Activated CD8-positive, alpha-beta memory T cell treated with anti-CD3 and anti-CD28 coated beads, Interleukin-2, amount 50 U/mL, for 24 hours (primary cell): ENCODE measurements around the gene ARGLU1.
"Not testable (repeated sequence)": the region's sequence is repeated elsewhere in the genome, so short reads cannot be mapped to it uniquely, and the experiment has no call there.

Experiments used
- DNase-seq: peaks from one replicate; pipeline ENCODE4 v3.0.0-alpha.2; 2020; ENCODE audit errors: extremely low read depth

Gene ARGLU1, protein sequence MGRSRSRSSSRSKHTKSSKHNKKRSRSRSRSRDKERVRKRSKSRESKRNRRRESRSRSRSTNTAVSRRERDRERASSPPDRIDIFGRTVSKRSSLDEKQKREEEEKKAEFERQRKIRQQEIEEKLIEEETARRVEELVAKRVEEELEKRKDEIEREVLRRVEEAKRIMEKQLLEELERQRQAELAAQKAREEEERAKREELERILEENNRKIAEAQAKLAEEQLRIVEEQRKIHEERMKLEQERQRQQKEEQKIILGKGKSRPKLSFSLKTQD

DNA sequence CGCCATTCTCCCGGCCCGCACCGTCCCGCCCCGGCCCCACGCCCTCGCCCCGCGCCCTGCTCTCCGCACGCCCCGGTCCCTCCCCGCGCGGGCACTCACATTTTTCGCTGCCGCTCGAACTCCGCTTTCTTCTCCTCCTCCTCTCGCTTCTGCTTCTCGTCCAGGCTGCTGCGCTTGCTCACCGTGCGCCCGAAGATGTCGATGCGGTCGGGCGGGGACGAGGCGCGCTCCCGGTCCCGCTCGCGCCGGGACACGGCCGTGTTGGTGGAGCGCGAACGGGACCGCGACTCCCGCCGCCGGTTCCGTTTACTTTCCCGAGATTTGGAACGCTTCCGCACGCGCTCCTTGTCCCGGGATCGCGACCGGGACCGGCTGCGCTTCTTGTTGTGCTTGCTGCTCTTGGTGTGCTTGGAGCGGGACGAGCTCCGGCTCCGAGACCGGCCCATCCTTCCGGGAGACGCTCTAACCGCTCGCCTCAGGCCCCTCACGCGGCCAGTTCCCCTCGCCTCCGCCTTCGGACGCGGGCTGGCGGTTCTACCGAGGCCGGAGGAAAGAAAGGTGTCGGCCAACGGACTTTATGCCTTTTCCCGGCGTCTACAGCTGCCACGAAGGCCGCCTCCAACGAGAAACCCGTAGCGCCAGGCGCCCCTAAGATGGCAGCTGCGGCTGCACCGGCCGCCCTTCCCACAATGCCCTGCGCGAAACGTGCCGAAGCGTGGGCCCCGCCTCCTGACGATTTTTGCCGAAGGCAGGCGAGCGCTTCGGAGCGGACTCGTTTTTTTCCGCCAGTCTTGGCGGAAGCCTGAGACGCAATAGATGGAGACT lies at the start of gene ARGLU1:
Gene ARGLU1 (minus strand): TSS at position 664 of the 825 bp plus-strand sequence. CDS start 218 bp downstream, at position 446.
- peak; percentile 88 for DNase-seq

DNA sequence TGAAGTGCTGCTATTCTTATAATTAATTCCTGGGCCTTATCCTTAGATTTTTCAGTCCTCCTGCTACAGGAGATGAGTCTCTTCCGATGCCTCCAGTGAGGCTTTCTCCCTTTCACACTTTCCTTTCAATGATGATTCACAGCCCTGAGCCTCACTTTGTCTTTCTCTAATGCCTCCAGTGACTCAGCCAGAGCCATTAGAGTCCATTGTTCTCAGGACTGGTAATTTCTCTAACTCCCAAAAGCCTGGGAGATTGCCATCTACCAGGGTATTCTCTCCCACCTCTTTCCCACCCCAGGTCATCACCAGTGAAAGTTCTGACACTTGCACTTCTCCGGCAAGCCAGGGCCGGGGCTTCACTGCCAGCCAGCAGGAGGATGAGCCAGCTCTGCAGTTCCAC lies 49.6 kb upstream of the ARGLU1 start:
- DNase-seq = no peak

DNA sequence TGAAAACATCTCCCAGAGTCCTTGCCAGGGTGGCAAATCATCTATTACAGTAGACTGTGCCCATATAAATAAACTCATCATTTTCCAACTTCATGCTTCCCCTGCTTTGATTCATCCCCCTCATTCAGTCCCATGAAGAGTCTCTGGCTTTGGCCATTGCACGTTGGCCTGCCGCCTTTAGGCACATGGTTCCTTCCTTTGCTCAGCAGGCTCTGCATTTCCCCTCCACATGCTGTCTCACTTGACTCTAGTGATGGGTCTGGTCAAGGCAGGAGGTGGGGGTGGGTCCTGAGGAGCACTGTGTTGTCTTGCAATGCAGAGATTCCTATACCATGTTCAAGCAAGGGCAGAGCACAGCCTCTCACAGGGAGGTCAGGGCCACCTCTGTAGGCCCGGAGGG lies 48.8 kb upstream of the ARGLU1 start:
- DNase-seq = no peak

DNA sequence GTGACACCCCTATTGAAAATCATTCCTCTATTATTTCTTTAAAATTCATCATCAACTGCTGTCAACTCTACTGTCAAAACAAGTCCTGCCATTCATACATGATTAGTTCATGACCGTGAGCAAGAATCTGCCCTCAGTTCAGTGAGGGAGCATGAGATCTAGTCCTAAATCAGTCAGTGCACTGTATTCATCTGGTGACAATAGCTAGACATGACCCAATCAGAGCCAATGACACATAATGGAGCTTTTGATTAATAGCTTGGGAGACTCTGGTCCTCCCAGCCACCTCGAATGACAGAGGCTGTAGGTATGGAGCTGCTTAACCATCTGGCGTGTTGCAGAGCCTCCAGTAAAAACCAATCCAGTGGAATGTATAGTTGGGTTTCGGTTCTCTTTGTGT lies 46.9 kb upstream of the ARGLU1 start:
- DNase-seq = no peak

DNA sequence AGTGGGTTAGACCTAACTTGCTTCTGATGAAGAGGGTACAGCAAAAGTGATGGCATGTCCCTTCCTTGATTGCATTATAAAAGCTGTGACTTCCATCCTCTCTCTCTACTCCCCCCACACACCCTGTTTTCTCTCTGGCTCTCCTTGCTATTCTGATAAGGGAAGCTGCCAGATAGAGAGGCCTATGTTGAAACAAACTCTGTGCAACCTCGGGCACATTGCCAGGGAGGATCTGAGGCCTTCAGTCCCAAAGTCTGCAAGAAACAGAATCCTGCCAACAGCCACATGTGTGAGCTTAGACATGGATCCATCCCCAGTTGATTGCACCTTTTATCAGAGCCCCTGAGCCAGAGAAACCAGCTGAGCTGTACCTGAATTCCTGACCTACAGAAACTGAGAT lies 44.8 kb upstream of the ARGLU1 start:
- no peak for DNase-seq

DNA sequence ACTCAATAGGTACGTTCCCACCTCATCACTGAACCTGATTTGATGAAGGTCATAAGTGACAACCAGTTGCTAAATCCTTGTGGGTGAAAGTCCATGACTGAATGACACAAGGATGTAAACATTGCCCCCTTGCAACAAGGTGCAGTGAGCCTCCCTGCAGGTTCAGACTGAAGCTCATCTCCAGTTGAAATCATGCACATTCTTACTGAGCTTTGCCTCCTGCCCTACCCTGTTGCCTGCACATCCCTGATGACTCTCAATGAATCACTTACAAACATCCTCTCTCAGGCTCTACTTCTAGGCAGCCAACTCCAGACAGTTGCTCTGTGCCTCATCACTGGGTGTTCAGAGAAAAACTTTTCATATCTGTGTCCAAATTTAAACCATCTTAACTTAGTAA lies 42.5 kb upstream of the ARGLU1 start:
- no peak for DNase-seq

DNA sequence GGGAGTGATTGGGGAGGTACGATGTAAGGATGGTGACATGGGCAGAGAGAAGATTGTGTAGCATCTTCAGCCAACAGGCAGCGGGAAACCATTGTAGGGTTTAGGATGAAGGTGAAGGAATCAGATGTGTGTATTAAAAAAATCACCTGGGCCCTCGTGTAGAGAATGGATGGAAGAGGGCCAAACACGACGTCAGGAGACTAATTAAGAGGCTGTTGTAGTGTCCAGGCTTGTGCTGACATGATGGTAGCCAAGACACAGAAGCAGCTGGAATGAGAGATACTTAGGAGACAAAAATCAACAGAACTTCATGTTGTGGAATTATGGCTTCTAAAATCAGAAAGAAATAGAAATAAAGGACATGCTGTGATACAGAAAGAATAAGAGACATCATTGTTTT lies 41.2 kb upstream of the ARGLU1 start:
- no peak for DNase-seq

DNA sequence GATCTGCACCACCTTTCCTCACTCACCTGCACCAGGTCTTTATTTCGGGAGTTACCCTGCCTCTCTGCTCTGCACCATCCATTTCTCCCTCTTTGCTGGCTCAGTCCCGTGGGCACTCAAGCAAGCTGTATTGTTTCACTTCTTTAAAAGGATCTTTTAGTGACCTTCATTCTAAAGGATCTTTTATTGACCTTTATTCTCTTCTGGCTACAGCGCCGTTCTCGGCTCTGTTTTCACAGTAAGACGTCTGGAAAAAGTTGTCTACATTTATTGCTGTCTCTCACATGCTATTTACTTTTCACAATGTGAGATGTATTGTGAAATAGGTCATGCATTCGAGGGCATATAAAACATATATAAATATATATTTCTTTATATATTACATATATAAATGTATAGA lies 35.6 kb upstream of the ARGLU1 start:
- DNase-seq = no peak

DNA sequence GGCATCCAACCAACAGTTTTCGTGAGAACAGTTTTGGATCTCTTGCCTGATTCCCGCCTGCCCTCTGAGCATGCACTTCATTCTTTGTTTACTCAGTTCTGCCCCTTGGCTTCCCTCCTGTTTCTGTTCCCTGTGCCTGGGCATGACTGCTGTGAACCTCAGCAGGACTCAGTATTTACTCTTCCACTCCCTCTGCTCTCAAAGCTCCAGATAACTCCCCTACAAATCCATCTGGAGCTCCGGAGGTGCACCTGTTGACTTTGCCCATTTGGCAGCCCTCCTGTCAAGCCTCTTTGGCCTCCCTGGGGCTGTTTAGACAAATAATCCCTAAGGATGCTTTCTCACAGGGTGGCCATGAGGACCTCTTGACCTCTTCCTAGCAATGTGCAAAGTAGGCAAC lies 34.2 kb upstream of the ARGLU1 start:
- DNase-seq = no peak

DNA sequence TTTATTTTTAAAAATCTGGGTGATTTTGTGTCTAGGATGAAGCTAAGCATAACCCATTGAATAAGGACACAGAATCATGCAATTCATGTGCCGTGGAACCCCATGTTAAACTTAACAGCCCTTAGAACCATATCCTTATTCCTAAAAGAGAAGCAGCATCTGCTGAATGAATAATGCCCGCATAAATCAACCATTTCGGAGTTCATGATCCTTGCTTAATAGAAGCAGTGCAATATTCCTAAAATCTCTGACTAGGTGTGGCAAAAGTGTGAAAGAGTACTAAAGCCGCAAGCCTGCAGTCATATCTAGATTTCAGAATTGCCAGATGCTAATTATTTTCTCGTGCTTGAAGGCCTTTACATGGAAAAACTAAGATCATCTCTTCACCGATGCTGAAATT lies 33.6 kb upstream of the ARGLU1 start:
- no peak for DNase-seq

DNA sequence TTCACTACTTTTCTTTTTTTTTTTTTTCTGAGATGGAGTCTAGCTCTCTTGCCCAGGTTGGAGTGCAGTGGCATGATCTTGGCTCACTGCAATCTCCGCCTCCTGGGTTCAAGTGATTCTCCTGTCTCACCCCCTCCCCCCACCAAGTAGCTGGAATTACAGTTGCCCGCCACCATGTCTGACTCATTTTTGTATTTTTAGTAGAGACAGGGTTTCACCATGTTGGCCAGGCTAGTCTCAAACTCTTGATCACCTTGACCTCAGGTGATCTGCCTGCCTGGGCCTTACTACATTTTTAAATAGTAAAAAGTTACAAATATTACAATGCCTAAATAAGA lies 32.8 kb upstream of the ARGLU1 start:
- DNase-seq = not testable (repeated sequence)

DNA sequence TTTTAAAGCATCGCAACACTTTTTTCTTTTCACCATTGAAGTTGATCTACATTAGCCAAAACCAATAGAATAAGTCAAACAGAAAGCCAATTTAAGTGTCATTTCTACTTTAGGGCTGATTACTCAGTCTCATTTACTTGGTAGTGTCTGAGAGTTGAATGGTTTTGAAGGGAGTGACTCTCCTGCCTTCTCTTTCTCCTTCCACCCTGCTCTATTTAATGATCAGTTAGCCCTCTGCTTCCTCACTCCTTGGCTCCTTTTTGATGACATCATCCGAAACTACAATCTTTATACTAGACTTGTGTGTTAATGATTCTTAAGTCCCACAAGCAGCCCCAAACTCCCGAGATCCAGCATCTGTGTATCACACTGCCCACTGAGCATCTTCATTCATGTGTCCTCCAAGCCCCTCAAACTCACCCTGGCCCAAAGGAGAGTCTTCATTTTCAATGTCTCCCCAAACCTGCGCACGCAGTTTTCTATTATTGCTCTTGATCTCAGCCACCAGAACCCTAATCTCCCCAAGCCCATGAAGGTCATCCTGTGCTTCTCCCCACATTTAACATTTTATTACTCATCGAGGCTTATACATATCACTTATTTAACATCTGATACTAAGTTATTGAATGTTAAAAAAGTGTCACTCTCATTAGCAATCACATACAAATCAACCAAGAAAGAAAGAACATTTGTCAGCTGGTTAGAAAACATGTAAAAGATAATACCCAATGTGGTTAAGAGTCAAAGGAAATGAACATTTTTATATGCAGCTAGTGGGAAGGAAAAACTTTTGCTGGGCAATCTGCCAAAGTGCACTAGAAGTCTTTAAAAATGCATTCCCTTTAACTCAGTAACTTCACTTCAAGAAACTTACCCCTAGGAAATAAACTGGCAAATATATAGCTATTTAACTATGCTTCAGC lies 32.2 kb upstream of the ARGLU1 start:
- no peak for DNase-seq

DNA sequence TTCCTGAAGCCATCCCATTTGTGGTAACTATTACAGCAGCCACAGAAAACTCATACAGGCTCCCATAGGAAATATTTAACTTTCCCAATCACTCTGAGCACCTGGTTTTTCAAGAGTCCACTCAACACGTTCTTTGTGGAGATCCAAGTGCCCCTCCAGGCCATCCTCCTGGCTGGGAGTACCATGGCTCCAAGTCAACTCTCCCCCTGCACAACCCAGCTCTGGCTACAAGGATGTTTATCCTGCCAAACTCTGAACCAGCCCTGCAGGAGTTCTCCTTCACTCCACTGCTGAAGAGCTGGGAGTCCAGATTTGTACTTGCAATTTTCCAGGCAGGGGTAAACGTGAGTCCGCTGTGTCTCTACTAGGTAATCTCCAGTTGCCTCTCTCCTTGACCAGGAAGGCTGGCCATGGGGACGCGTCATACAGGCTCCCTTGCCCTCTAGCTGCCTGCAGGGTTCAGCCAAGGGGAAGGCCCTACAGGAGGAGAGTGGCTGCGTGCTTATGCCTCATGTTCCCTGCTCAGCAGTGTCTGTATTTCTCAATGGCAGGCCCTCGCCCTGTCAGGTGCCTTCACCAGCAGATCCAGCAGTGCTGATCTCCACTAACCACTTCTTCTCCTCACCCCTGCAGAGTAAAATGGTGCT lies 29.9 kb upstream of the ARGLU1 start:
- no peak for DNase-seq

DNA sequence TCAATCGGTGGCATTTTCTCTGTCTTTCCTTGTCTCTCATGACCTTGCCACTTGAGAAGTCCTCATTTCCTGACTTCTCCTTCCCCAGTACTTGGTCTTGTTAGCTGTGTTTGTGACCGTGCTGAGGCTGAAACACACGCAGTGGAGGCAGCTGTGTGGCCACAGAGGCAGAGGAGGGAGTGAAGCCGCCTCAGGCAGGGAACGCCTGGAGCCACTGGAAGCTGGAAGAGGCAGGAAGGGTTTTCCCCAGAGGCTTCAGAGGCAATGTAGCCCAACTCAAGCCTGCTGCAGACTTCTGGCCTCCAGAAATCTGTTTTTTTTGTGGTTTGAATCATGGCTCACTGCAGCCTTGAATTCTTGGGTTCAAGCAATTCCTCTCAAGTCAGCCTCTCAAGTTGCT lies 29.2 kb upstream of the ARGLU1 start:
- DNase-seq = no peak

DNA sequence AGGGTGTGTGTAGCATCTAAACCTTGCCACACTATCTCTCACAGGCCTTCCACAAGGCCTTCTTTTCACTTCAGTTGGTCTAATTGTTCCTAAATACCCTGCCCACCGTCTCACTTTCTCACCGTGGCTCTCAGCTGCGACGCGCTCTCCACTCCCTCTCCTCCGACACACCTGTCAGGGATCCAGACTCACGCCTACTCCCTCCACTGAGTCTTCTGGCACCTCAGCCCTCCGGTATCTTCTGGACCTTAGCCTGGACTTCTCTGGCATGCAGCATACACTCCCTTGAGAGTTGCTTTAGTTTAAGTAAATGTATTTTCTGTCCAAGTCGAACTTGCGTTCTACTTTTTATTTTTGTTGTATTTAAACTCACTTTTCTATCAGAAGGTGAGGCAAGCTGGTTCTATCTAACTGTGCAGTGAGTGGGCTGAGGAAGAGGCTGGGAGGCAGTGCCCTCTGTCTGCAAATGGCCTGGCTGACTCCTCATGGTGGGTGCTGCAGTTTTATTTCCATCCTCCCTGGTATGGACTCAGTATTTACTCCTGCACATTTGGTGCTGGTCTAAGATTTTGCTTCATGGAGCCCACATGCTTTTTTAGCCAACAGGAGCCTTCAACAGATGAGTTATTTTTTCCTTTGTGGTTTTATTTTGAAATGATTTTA lies 28.5 kb upstream of the ARGLU1 start:
- no peak for DNase-seq

DNA sequence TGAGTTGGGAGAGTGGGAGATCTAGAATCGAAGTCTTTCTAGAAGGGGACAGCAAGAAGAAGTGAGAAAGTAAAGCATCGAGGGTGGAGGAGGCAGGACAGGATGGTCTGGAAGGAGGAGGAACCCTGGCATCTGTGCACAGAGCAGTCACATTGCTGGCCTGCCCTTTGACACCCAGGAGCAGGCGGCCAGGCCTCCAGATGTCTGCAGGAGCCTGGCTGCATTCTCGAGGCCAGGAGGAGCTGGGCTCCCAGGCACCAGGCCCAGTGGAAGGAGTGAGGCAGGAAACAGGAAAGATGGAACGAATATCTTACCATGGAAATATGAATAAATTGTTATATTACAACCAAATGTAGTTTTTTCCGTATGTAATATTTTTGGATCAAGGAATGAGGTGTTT lies 27.7 kb upstream of the ARGLU1 start:
- no peak for DNase-seq

DNA sequence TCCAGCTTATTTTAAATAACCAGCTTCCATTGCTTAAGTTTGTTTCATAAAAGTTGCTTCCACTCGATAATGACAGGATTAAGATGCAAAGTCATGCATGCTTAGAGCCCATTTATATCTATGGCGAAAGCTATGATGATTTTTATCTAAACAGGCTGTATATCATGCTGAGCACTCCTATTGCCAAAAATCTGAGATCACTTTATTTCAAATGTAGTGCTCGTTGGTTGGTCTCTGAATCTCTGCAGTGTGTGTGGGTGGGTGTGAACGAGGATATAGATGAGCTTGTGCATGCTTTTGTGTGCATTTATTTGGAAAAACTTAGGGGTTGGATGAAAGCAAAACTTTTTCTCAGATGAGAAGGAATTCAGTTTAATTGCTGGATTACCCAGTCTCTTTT lies 27.0 kb upstream of the ARGLU1 start:
- no peak for DNase-seq

DNA sequence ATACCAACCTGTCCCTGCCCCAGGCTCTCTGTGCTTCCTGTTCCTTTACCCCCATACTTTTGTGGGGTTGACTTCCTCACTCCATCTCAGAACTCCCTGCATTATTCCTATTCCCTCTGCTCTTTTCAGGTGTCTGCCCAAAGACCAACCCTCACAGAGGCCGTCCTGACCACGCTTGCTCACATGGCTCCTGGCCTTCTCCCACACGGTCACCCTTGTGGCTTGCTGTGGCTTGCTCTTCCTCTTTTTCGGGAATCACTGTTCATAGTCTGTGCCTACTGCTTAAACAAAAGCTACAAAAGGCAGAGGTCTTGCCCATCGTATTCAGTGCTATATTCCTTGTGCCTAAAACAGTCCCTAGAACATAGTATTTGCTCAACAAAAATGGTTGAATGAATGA lies 25.2 kb upstream of the ARGLU1 start:
- no peak for DNase-seq

DNA sequence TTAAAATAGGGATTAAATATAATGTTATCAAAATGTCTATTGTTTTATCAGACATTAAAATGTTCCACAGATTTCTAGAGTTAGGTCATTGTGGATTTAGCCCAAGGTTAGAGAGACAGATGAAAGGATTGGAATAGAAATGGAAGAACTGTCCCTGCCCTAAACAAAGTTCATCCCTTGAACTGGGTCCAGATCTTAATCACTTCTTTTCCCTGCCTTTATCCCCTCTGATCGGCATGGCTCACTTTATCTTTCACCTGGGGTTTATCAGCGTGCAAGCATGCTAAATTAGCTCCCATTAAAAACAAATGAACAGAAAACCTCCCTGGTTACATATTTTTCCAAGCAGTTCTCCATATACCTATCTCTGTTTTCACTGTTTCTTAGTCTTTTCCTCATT lies 23.4 kb upstream of the ARGLU1 start:
- no peak for DNase-seq

DNA sequence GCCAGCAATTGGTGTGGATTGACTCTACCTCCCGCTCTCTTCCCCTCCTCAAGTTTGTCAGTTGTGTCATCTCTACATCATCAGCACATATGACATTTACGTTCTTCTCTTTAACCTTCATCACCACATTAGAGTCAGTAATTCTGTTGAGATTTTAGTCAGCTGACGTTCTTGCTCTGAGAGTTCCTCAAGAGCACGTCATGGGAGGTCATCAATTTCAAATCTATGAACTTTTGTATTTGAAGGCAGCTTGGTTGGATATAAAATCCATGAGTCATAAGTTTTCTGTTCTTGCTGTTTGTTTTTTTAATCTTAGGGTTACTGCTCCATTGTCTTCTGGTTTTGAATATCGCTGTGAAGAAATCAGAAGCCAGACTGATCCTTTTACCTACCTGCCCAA lies 21.8 kb upstream of the ARGLU1 start:
- DNase-seq = no peak

DNA sequence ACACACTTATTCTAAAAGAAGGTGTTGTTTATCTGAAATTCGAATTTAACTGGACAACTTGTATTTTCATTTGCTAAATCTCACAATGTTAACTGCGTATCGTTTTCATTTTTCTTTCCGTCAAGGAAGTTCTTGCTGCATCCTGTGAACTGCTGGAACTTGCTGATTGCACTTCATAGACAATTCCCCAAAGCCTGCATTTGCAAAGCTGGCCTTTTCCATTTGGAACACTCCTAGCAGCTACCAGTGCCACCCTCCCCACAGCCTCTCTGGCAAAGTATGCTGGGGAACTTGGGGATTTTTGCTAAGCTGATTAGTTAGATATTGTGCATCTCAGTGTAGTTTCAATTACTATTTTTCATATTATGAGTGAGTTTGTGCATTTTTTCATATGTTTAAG lies 20.4 kb upstream of the ARGLU1 start:
- no peak for DNase-seq

DNA sequence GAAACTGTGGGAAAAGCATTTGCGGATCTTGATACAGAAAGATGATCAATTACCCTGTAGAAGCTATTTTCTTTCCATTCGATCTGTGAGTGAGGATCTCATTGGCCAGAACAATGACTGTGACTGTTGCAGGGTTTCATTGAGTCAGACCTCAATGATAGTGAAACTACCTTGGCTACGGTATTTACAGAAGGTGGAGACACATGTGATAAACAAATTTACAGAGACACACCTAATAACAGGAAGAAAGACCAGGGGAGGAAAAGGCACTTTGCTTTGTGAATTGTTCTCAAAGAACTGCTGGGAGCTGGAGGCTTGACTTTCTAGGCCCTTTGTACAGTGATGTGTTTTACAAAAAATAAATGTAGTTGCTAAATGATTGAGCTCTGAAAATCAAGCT lies 19.9 kb upstream of the ARGLU1 start:
- no peak for DNase-seq
